Natural killer cell (primary cell): Measurements from ENCODE around the gene TDRD6. TPM values are rescaled to one million over a fixed set of nuclear protein-coding genes. Genes with fewer than 3 reads are reported as not detected.
"Not testable (repeated sequence)": the region's sequence is repeated elsewhere in the genome, so short reads cannot be mapped to it uniquely, and the experiment has no call there.

Source experiments
- ATAC-seq, 3 donors: fragments of 150-1000 bp in 2 of 3; fragments of 200-7000 bp in 1 of 3; cut with Tn5 transposase; 1 replicate in 1 of 3; 2 replicates in 2 of 3; pipeline ENCODE4 v1.10.0; 2021; ENCODE audit warnings: mild to moderate bottlenecking in 2 of 3, moderate library complexity in 2 of 3
- DNase-seq, 2 donors: peaks; one replicate each; pipeline versions ENCODE4 v3.0.0 to v3.0.0-alpha.2; 2013 to 2021; ENCODE audit warnings: mixed read lengths in 1 of 2
- H3K27ac ChIP-seq: one replicate; pipeline ENCODE4 v1.5.1; 2013; ENCODE audit warnings: mild to moderate bottlenecking, low read length
- H3K27me3 ChIP-seq: one replicate; pipeline ENCODE4 v1.6.1; 2013; ENCODE audit warnings: low read length; ENCODE audit not compliant: control insufficient read depth, insufficient read depth
- H3K36me3 ChIP-seq: one replicate; pipeline ENCODE4 v1.6.1; 2013; ENCODE audit warnings: low read length; ENCODE audit not compliant: control insufficient read depth, insufficient read depth
- H3K4me1 ChIP-seq: one replicate; pipeline ENCODE4 v1.6.1; 2013; ENCODE audit warnings: low read length; ENCODE audit not compliant: control insufficient read depth, insufficient read depth
- H3K4me3 ChIP-seq: one replicate; pipeline ENCODE4 v1.5.1; 2013; ENCODE audit warnings: low read length
- H3K9me3 ChIP-seq: one replicate; pipeline ENCODE4 v1.6.1; 2013; ENCODE audit warnings: low read length; ENCODE audit not compliant: control insufficient read depth, insufficient read depth
- H3K27ac Mint-ChIP-seq, 2 donors: one replicate each; pipeline ENCODE4 v1.8.0; 2022; ENCODE audit warnings: mild to moderate bottlenecking in 2 of 2, mixed read lengths in 2 of 2, moderate library complexity in 1 of 2
- H3K27me3 Mint-ChIP-seq, 2 donors: one replicate each; pipeline ENCODE4 v1.8.0; 2022; ENCODE audit warnings: low read depth in 2 of 2, mixed read lengths in 2 of 2
- H3K36me3 Mint-ChIP-seq: one replicate; pipeline ENCODE4 v1.8.0; 2022; ENCODE audit warnings: mixed read lengths
- H3K4me1 Mint-ChIP-seq, 2 donors: one replicate each; pipeline ENCODE4 v1.8.0; 2022; ENCODE audit warnings: mixed read lengths in 2 of 2
- H3K4me3 Mint-ChIP-seq: one replicate; pipeline ENCODE4 v1.8.0; 2022; ENCODE audit warnings: mild to moderate bottlenecking, moderate library complexity, mixed read lengths
- H3K9me3 Mint-ChIP-seq, 2 donors: one replicate each; pipeline ENCODE4 v1.8.0; 2022; ENCODE audit warnings: mixed read lengths in 2 of 2
- CTCF ChIP-seq: fragments of 200-600 bp; IDR thresholded peaks from one replicate; pipeline ENCODE4 v1.8.0; 2022; ENCODE audit warnings: antibody characterized with exemption
- WGBS: methylation state at CpG from one replicate; pipeline ENCODE4 v1.1.7; 2013; ENCODE audit warnings: missing lambda C conversion rate; ENCODE audit not compliant: insufficient coverage; 5-methylcytosine and 5-hydroxymethylcytosine counted together
- intact Hi-C: fragments of 100-400 bp; cut with micrococcal nuclease; formaldehyde crosslinking; loops from one replicate; pipeline ENCODE4 v1.14.2; 2022
- total RNA-seq, 4 donors: library from RNA; stranded (reverse); fragments of 120-200 nt in 1 of 4; gene quantifications; one replicate each; pipeline versions ENCODE4 v1.2.3 to v1.2.4, GENCODE V29; 2013 to 2022

TDRD6 gene
- total RNA-seq, 3 donors from 2014 or later (not counting 1 experiment from before 2014, with no cell fraction given) = not detected

- H3K4me1 Mint-ChIP-seq = no peaks in the 10 kb centered on the region
- no CpG with 5 or more reads among the region's 1 CpG for WGBS
- H3K4me3 ChIP-seq = no peak overlapping the region
- no peaks in the 10 kb centered on the region for H3K36me3 Mint-ChIP-seq
- no peak overlapping the region for H3K4me3 Mint-ChIP-seq
- H3K27ac Mint-ChIP-seq = no peak overlapping the region
- intact Hi-C loops = no loop called here
- TF ChIP-seq CTCF = no peak
- no peak for DNase-seq
- no peak for ATAC-seq
- H3K27me3 Mint-ChIP-seq = peaks cover 10 to 21% of the 10 kb centered on the region in 2 donors
- H3K27me3 ChIP-seq = no peaks in the 10 kb centered on the region
- H3K36me3 ChIP-seq = no peaks in the 10 kb centered on the region
- H3K4me1 ChIP-seq = no peaks in the 10 kb centered on the region
- H3K9me3 ChIP-seq = no peaks in the 10 kb centered on the region
- H3K27ac ChIP-seq = no peak overlapping the region
- peaks cover 2 to 4% of the 10 kb centered on the region in 2 donors for H3K9me3 Mint-ChIP-seq
Measured at GRCh38 chr6:46743425-46744158, 55.9 kb downstream of the TDRD6 start.

- H3K4me1 Mint-ChIP-seq, ATAC-seq, H3K27ac Mint-ChIP-seq, H3K4me1 ChIP-seq, H3K36me3 Mint-ChIP-seq, H3K27me3 ChIP-seq, intact Hi-C loops, H3K9me3 ChIP-seq, H3K9me3 Mint-ChIP-seq, H3K27ac ChIP-seq, DNase-seq, H3K4me3 ChIP-seq, H3K4me3 Mint-ChIP-seq, H3K36me3 ChIP-seq: not testable (repeated sequence)
- H3K27me3 Mint-ChIP-seq = peaks cover 10 to 24% of the 10 kb centered on the region in 2 donors
- WGBS = 89% methylated on average over 3 of the region's 3 CpGs
Measured at GRCh38 chr6:46744159-46744725, 56.6 kb downstream of the TDRD6 start.

- Histone ChIP-seq H3K27me3 (no peaks in the 10 kb centered on the region), H3K27ac (no peak overlapping the region), H3K4me1 (no peaks in the 10 kb centered on the region), H3K36me3 (no peaks in the 10 kb centered on the region), H3K9me3 (no peaks in the 10 kb centered on the region), H3K4me3 (no peak overlapping the region)
- intact Hi-C loops = no loop called here
- ATAC-seq (no peak), DNase-seq (no peak)
- Mint-ChIP-seq H3K9me3 (peaks cover 2 to 4% of the 10 kb centered on the region in 2 donors), H3K4me1 (no peaks in the 10 kb centered on the region), H3K27ac (no peak overlapping the region), H3K27me3 (peaks cover 10 to 24% of the 10 kb centered on the region in 2 donors), H3K4me3 (no peak overlapping the region), H3K36me3 (no peaks in the 10 kb centered on the region)
- 45% methylated on average over 2 of the region's 2 CpGs for WGBS
- TF ChIP-seq CTCF = no peak
Measured at GRCh38 chr6:46745973-46746372, 58.3 kb downstream of the TDRD6 start.

GRCh38 chr6:46746696-46747095, 59.0 kb downstream of the TDRD6 start, which contains the start of gene ANKRD66:
ANKRD66 (plus strand) TSS chr6:46746933; CDS start chr6:46751949, 5,016 bp downstream.
- Mint-ChIP-seq H3K36me3 (no peaks in the 10 kb centered on the region), H3K27me3 (peaks cover 10 to 24% of the 10 kb centered on the region in 2 donors), H3K9me3 (peaks cover 2 to 4% of the 10 kb centered on the region in 2 donors), H3K27ac (no peak within 1 kb of the TSS), H3K4me1 (no peaks in the 10 kb centered on the region), H3K4me3 (no peak within 1 kb of the TSS)
- Histone ChIP-seq H3K9me3 (no peaks in the 10 kb centered on the region), H3K4me3 (no peak within 1 kb of the TSS), H3K27ac (no peak within 1 kb of the TSS), H3K36me3 (no peaks in the 10 kb centered on the region), H3K4me1 (no peaks in the 10 kb centered on the region), H3K27me3 (no peaks in the 10 kb centered on the region)
- ATAC-seq (no peak), DNase-seq (no peak)
- WGBS = 67% methylated on average over 1 of the region's 1 CpG
- no peak for TF ChIP-seq CTCF
- intact Hi-C loops = no loop called here
